Tibial nerve (tissue), 4 donors: Measurements from ENCODE around the gene POTEM. TPM values are rescaled to one million over a fixed set of nuclear protein-coding genes. Genes with fewer than 3 reads are reported as not detected.
"Not testable (repeated sequence)": the region's sequence is repeated elsewhere in the genome, so short reads cannot be mapped to it uniquely, and the experiment has no call there.

Experiments used
- DNase-seq, 2 donors: peaks; one replicate each; pipeline ENCODE4 v3.0.0-alpha.2; 2019; ENCODE audit warnings: low spot score in 2 of 2
- H3K27ac ChIP-seq, 4 donors: fragments of 200-600 bp; sonication (generic) in 3 of 4; one replicate each; pipeline ENCODE4 v1.5.1; 2017 to 2019; ENCODE audit warnings: mild to moderate bottlenecking in 1 of 4
- H3K27me3 ChIP-seq, 2 donors: fragments of 200-600 bp; sonication (generic) in 1 of 2; one replicate each; pipeline versions ENCODE4 v1.5.1 to v1.6.0; 2017 to 2019
- H3K36me3 ChIP-seq, 3 donors: fragments of 200-600 bp; sonication (generic); one replicate each; pipeline ENCODE4 v1.5.1; 2018 to 2019
- H3K4me1 ChIP-seq, 4 donors: fragments of 200-600 bp; sonication (generic) in 3 of 4; one replicate each; pipeline ENCODE4 v1.5.1; 2017 to 2019
- H3K4me3 ChIP-seq, 4 donors: fragments of 200-600 bp; sonication (generic) in 3 of 4; one replicate each; pipeline ENCODE4 v1.5.1; 2017 to 2019; ENCODE audit warnings: mild to moderate bottlenecking in 1 of 4, moderate library complexity in 1 of 4
- H3K9me3 ChIP-seq, 4 donors: fragments of 200-600 bp; sonication (generic) in 3 of 4; one replicate each; pipeline ENCODE4 v1.5.1; 2017 to 2019
- WGBS, 2 donors: methylation state at CpG; one replicate each; pipeline ENCODE4 v1.1.5; 2018; 5-methylcytosine and 5-hydroxymethylcytosine counted together
- total RNA-seq, 4 donors: library from RNA; depleted of rRNA; stranded (reverse); fragments of >200 nt; gene quantifications; one replicate each; pipeline ENCODE4 v1.1.0, GENCODE V29; 2016

POTEM gene
- total RNA-seq = not detected

- H3K4me3 ChIP-seq, H3K36me3 ChIP-seq, H3K4me1 ChIP-seq, H3K27ac ChIP-seq, H3K27me3 ChIP-seq, DNase-seq, H3K9me3 ChIP-seq: not testable (repeated sequence)
- no CpG with 5 or more reads among the region's 13 CpGs for WGBS, 2 donors
Observed at GRCh38 chr14:18967134-18967533, at the start of gene POTEM. POTEM (plus strand) TSS chr14:18967434; CDS start chr14:18967486, 52 bp downstream.

GRCh38 chr14:18918345-18918744 lies 48.9 kb upstream of the POTEM start:
- H3K4me3 ChIP-seq, DNase-seq, H3K4me1 ChIP-seq, H3K27me3 ChIP-seq, H3K9me3 ChIP-seq, H3K27ac ChIP-seq, H3K36me3 ChIP-seq: not testable (repeated sequence)
- WGBS, 2 donors = 72 to 82% methylated on average over 5 to 6 of the region's 8 CpGs

- not testable (repeated sequence) for H3K27ac ChIP-seq, H3K27me3 ChIP-seq, DNase-seq, H3K4me1 ChIP-seq, H3K4me3 ChIP-seq, H3K9me3 ChIP-seq, H3K36me3 ChIP-seq
- WGBS, 2 donors = no CpG with 5 or more reads among the region's 19 CpGs
Observed at GRCh38 chr14:18920052-18920451, 47.2 kb upstream of the POTEM start.

GRCh38 chr14:18921055-18921701 lies 46.1 kb upstream of the POTEM start:
- H3K27me3 ChIP-seq, H3K4me1 ChIP-seq, H3K27ac ChIP-seq, H3K9me3 ChIP-seq, H3K4me3 ChIP-seq, H3K36me3 ChIP-seq, DNase-seq: not testable (repeated sequence)
- WGBS, 2 donors = 68 to 73% methylated on average over 2 of the region's 5 CpGs

GRCh38 chr14:18936848-18937247 lies 30.4 kb upstream of the POTEM start:
- DNase-seq, H3K9me3 ChIP-seq, H3K4me1 ChIP-seq, H3K4me3 ChIP-seq, H3K27me3 ChIP-seq, H3K27ac ChIP-seq, H3K36me3 ChIP-seq: not testable (repeated sequence)
- WGBS, 2 donors = no CpG with 5 or more reads among the region's 9 CpGs

- H3K4me1 ChIP-seq, H3K4me3 ChIP-seq, DNase-seq, H3K27ac ChIP-seq, H3K36me3 ChIP-seq, H3K9me3 ChIP-seq, H3K27me3 ChIP-seq: not testable (repeated sequence)
- no CpG with 5 or more reads among the region's 2 CpGs for WGBS, 2 donors
Observed at GRCh38 chr14:18938733-18939132, 28.5 kb upstream of the POTEM start.

GRCh38 chr14:18949939-18950338 lies 17.3 kb upstream of the POTEM start:
- not testable (repeated sequence) for H3K9me3 ChIP-seq, H3K4me1 ChIP-seq, H3K27me3 ChIP-seq, H3K27ac ChIP-seq, H3K4me3 ChIP-seq, DNase-seq, H3K36me3 ChIP-seq
- 72 to 75% methylated on average over 4 to 5 of the region's 6 CpGs for WGBS, 2 donors

GRCh38 chr14:18953085-18953484 lies 14.1 kb upstream of the POTEM start:
- not testable (repeated sequence) for H3K9me3 ChIP-seq, DNase-seq, H3K4me3 ChIP-seq, H3K27ac ChIP-seq, H3K27me3 ChIP-seq, H3K36me3 ChIP-seq, H3K4me1 ChIP-seq
- WGBS, 2 donors = 72 to 74% methylated on average over 9 of the region's 9 CpGs

- H3K4me3 ChIP-seq, H3K9me3 ChIP-seq, H3K27ac ChIP-seq, H3K36me3 ChIP-seq, DNase-seq, H3K27me3 ChIP-seq, H3K4me1 ChIP-seq: not testable (repeated sequence)
- WGBS, 2 donors = 69 to 77% methylated on average over 1 to 5 of the region's 6 CpGs
Observed at GRCh38 chr14:18955816-18956215, 11.4 kb upstream of the POTEM start.

- not testable (repeated sequence) for H3K27ac ChIP-seq, H3K9me3 ChIP-seq, H3K36me3 ChIP-seq, H3K4me3 ChIP-seq, H3K4me1 ChIP-seq, H3K27me3 ChIP-seq, DNase-seq
- 39% methylated on average over 1 of the region's 2 CpGs; no CpG with 5 or more reads in 1 of the 2 donors for WGBS, 2 donors
Observed at GRCh38 chr14:18961576-18961975, 5.7 kb upstream of the POTEM start.

GRCh38 chr14:18962143-18962542 lies 5.1 kb upstream of the POTEM start:
- not testable (repeated sequence) for H3K36me3 ChIP-seq, H3K27me3 ChIP-seq, DNase-seq, H3K4me3 ChIP-seq, H3K27ac ChIP-seq, H3K9me3 ChIP-seq, H3K4me1 ChIP-seq
- no CpG with 5 or more reads among the region's 6 CpGs for WGBS, 2 donors

- not testable (repeated sequence) for H3K4me3 ChIP-seq, H3K4me1 ChIP-seq, DNase-seq, H3K27me3 ChIP-seq, H3K36me3 ChIP-seq, H3K27ac ChIP-seq, H3K9me3 ChIP-seq
- WGBS, 2 donors = 84 to 91% methylated on average over 6 of the region's 6 CpGs
Observed at GRCh38 chr14:18963276-18963675, 4.0 kb upstream of the POTEM start.

GRCh38 chr14:18964878-18965277 lies 2.4 kb upstream of the POTEM start:
- not testable (repeated sequence) for H3K4me1 ChIP-seq, H3K27me3 ChIP-seq, H3K36me3 ChIP-seq, H3K9me3 ChIP-seq, H3K4me3 ChIP-seq, H3K27ac ChIP-seq, DNase-seq
- no CpG with 5 or more reads among the region's 5 CpGs for WGBS, 2 donors

GRCh38 chr14:19002566-19002965 lies 35.3 kb downstream of the POTEM start:
- H3K9me3 ChIP-seq, H3K4me3 ChIP-seq, H3K27me3 ChIP-seq, H3K27ac ChIP-seq, H3K36me3 ChIP-seq, DNase-seq, H3K4me1 ChIP-seq: not testable (repeated sequence)
- WGBS, 2 donors = 75 to 94% methylated on average over 3 of the region's 3 CpGs
